Spleen (tissue), 7 donors: ENCODE results near the gene TRPM5.

Experiments used
- POLR2A ChIP-seq, 3 donors: fragments of 450-650 bp; IDR thresholded peaks; one replicate each; pipeline ENCODE4 v1.5.1; 2017; ENCODE audit warnings: antibody characterized with exemption in 3 of 3, mild to moderate bottlenecking in 1 of 3
- TF ChIP-seq, protein P1 (sequence below), 11 experiments: fragments of 200-600 bp in 7 of 11; fragments of 450-650 bp in 4 of 11; sonication (generic) in 4 of 11; IDR thresholded peaks in 8 of 11; conservative IDR thresholded peaks in 3 of 11; 1 replicate in 7 of 11; 2 replicates in 4 of 11; pipeline versions ENCODE4 v1.4.0 to v1.8.0; 2016 to 2021; ENCODE audit warnings: antibody characterized with exemption in 11 of 11, inconsistent platforms in 4 of 11, mild to moderate bottlenecking in 1 of 11
- donor health status: DM: no; HTN: no; CAD: no; lungs with moderate emphysema.
- donor health status: DM: no; HTN: no; CAD: no.
- donor health status: DM: no; HTN: no; CAD: no.

DNA sequence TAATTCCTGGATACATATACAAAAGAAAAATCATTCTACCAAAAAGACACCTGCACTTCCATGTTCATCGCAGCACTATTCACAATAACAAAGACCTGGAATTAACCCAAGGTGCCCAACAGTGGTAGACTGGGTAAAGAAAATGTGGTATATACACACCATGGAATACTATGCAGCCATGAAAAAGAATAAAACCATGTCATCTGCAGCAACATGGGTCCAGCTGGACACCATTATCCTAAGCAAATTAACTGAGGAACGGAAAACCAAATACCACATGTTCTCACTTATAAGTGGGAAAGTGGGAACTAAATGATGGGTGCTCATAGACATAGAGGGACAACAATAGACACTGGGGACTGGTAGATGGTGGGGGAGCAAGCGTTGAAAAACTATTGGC lies 4.5 kb downstream of the TRPM5 start:
- TF ChIP-seq, protein P1, sequence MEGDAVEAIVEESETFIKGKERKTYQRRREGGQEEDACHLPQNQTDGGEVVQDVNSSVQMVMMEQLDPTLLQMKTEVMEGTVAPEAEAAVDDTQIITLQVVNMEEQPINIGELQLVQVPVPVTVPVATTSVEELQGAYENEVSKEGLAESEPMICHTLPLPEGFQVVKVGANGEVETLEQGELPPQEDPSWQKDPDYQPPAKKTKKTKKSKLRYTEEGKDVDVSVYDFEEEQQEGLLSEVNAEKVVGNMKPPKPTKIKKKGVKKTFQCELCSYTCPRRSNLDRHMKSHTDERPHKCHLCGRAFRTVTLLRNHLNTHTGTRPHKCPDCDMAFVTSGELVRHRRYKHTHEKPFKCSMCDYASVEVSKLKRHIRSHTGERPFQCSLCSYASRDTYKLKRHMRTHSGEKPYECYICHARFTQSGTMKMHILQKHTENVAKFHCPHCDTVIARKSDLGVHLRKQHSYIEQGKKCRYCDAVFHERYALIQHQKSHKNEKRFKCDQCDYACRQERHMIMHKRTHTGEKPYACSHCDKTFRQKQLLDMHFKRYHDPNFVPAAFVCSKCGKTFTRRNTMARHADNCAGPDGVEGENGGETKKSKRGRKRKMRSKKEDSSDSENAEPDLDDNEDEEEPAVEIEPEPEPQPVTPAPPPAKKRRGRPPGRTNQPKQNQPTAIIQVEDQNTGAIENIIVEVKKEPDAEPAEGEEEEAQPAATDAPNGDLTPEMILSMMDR (IDR thresholded peaks at IDR 0.05 in 8 of 11, conservative IDR thresholded peaks at IDR 0.05 in 3 of 11) = no peak
- no peak for TF ChIP-seq POLR2A (IDR thresholded peaks at IDR 0.05)
